Measurements from ENCODE around the gene TRPM1.

The TRPM1 gene

GRCh38 chr15:31101262-31102038 is at the start of gene TRPM1:
TRPM1 (minus strand) TSS chr15:31101725; CDS start chr15:31081355, 20,370 bp downstream.
- H3K4me3 ChIP-seq (ENCODE audit: low read length), result no peak within 1 kb of the TSS
- no peak within 1 kb of the TSS for H3K27ac ChIP-seq (ENCODE audit: low read depth, low read length)
- H3K4me1 ChIP-seq (ENCODE audit: control insufficient read depth, insufficient read depth, low read length), result no peaks in the 10 kb centered on the region
- no peaks in the 10 kb centered on the region for H3K27me3 ChIP-seq (ENCODE audit: control insufficient read depth, insufficient read depth, low read length)
- H3K36me3 ChIP-seq (ENCODE audit: control insufficient read depth, insufficient read depth, low read length), result no peaks in the 10 kb centered on the region
- no peak within 1 kb of the TSS for H3K9ac ChIP-seq (ENCODE audit: low read length)

GRCh38 chr15:31150732-31151231 is 49.3 kb upstream of the TRPM1 start:
- Histone ChIP-seq H3K27ac (ENCODE audit: low read depth, low read length) (no peak overlapping the region), H3K4me3 (ENCODE audit: low read length) (no peak overlapping the region), H3K4me1 (ENCODE audit: control insufficient read depth, insufficient read depth, low read length) (no peaks in the 10 kb centered on the region), H3K9ac (ENCODE audit: low read length) (no peak overlapping the region), H3K36me3 (ENCODE audit: control insufficient read depth, insufficient read depth, low read length) (no peaks in the 10 kb centered on the region), H3K27me3 (ENCODE audit: control insufficient read depth, insufficient read depth, low read length) (no peaks in the 10 kb centered on the region)

- H3K27me3 ChIP-seq (ENCODE audit: control insufficient read depth, insufficient read depth, low read length), result no peaks in the 10 kb centered on the region
- H3K36me3 ChIP-seq (ENCODE audit: control insufficient read depth, insufficient read depth, low read length), result no peaks in the 10 kb centered on the region
Observed at GRCh38 chr15:31149987-31150386, 48.5 kb upstream of the TRPM1 start.

GRCh38 chr15:31149088-31149505 is 47.6 kb upstream of the TRPM1 start:
- no peak overlapping the region for H3K4me3 ChIP-seq (ENCODE audit: low read length)
- H3K4me1 ChIP-seq (ENCODE audit: control insufficient read depth, insufficient read depth, low read length), result no peaks in the 10 kb centered on the region
- H3K27me3 ChIP-seq (ENCODE audit: control insufficient read depth, insufficient read depth, low read length), result no peaks in the 10 kb centered on the region
- H3K36me3 ChIP-seq (ENCODE audit: control insufficient read depth, insufficient read depth, low read length), result no peaks in the 10 kb centered on the region
- no peak overlapping the region for H3K27ac ChIP-seq (ENCODE audit: low read depth, low read length)
- no peak overlapping the region for H3K9ac ChIP-seq (ENCODE audit: low read length)

More at GRCh38 chr15:31149987-31150386, 48.5 kb upstream of the TRPM1 start:
- Histone ChIP-seq H3K9ac (ENCODE audit: low read length) (no peak overlapping the region), H3K4me3 (ENCODE audit: low read length) (no peak overlapping the region), H3K4me1 (ENCODE audit: control insufficient read depth, insufficient read depth, low read length) (no peaks in the 10 kb centered on the region), H3K27ac (ENCODE audit: low read depth, low read length) (no peak overlapping the region)

GRCh38 chr15:31148297-31149087 is 47.0 kb upstream of the TRPM1 start:
- Histone ChIP-seq H3K36me3 (ENCODE audit: control insufficient read depth, insufficient read depth, low read length) (no peaks in the 10 kb centered on the region), H3K9ac (ENCODE audit: low read length) (no peak overlapping the region), H3K27ac (ENCODE audit: low read depth, low read length) (no peak overlapping the region), H3K4me3 (ENCODE audit: low read length) (no peak overlapping the region), H3K27me3 (ENCODE audit: control insufficient read depth, insufficient read depth, low read length) (no peaks in the 10 kb centered on the region), H3K4me1 (ENCODE audit: control insufficient read depth, insufficient read depth, low read length) (no peaks in the 10 kb centered on the region)

- no peaks in the 10 kb centered on the region for H3K36me3 ChIP-seq (ENCODE audit: control insufficient read depth, insufficient read depth, low read length)
- H3K27ac ChIP-seq (ENCODE audit: low read depth, low read length), result no peak overlapping the region
- H3K4me1 ChIP-seq (ENCODE audit: control insufficient read depth, insufficient read depth, low read length), result no peaks in the 10 kb centered on the region
- H3K27me3 ChIP-seq (ENCODE audit: control insufficient read depth, insufficient read depth, low read length), result no peaks in the 10 kb centered on the region
- H3K4me3 ChIP-seq (ENCODE audit: low read length), result no peak overlapping the region
- H3K9ac ChIP-seq (ENCODE audit: low read length), result no peak overlapping the region
Observed at GRCh38 chr15:31147944-31148296, 46.4 kb upstream of the TRPM1 start.

GRCh38 chr15:31147456-31147855 is 45.9 kb upstream of the TRPM1 start:
- Histone ChIP-seq H3K4me3 (ENCODE audit: low read length) (no peak overlapping the region), H3K9ac (ENCODE audit: low read length) (no peak overlapping the region), H3K27me3 (ENCODE audit: control insufficient read depth, insufficient read depth, low read length) (no peaks in the 10 kb centered on the region), H3K27ac (ENCODE audit: low read depth, low read length) (no peak overlapping the region), H3K4me1 (ENCODE audit: control insufficient read depth, insufficient read depth, low read length) (no peaks in the 10 kb centered on the region), H3K36me3 (ENCODE audit: control insufficient read depth, insufficient read depth, low read length) (no peaks in the 10 kb centered on the region)

GRCh38 chr15:31145271-31145911 is 43.9 kb upstream of the TRPM1 start:
- no peak overlapping the region for H3K27ac ChIP-seq (ENCODE audit: low read depth, low read length)
- H3K36me3 ChIP-seq (ENCODE audit: control insufficient read depth, insufficient read depth, low read length), result no peaks in the 10 kb centered on the region
- H3K4me3 ChIP-seq (ENCODE audit: low read length), result no peak overlapping the region
- H3K4me1 ChIP-seq (ENCODE audit: control insufficient read depth, insufficient read depth, low read length), result no peaks in the 10 kb centered on the region
- no peak overlapping the region for H3K9ac ChIP-seq (ENCODE audit: low read length)
- no peaks in the 10 kb centered on the region for H3K27me3 ChIP-seq (ENCODE audit: control insufficient read depth, insufficient read depth, low read length)

- H3K27me3 ChIP-seq (ENCODE audit: control insufficient read depth, insufficient read depth, low read length), result no peaks in the 10 kb centered on the region
- H3K4me1 ChIP-seq (ENCODE audit: control insufficient read depth, insufficient read depth, low read length), result no peaks in the 10 kb centered on the region
- no peaks in the 10 kb centered on the region for H3K36me3 ChIP-seq (ENCODE audit: control insufficient read depth, insufficient read depth, low read length)
- H3K4me3 ChIP-seq (ENCODE audit: low read length), result no peak overlapping the region
- H3K27ac ChIP-seq (ENCODE audit: low read depth, low read length), result no peak overlapping the region
- no peak overlapping the region for H3K9ac ChIP-seq (ENCODE audit: low read length)
Observed at GRCh38 chr15:31141792-31142191, 40.3 kb upstream of the TRPM1 start.

- Histone ChIP-seq H3K27me3 (ENCODE audit: control insufficient read depth, insufficient read depth, low read length) (no peaks in the 10 kb centered on the region), H3K36me3 (ENCODE audit: control insufficient read depth, insufficient read depth, low read length) (no peaks in the 10 kb centered on the region), H3K4me3 (ENCODE audit: low read length) (no peak overlapping the region), H3K9ac (ENCODE audit: low read length) (no peak overlapping the region), H3K27ac (ENCODE audit: low read depth, low read length) (no peak overlapping the region), H3K4me1 (ENCODE audit: control insufficient read depth, insufficient read depth, low read length) (no peaks in the 10 kb centered on the region)
Observed at GRCh38 chr15:31136607-31137328, 35.2 kb upstream of the TRPM1 start.

- Histone ChIP-seq H3K27me3 (ENCODE audit: control insufficient read depth, insufficient read depth, low read length) (no peaks in the 10 kb centered on the region), H3K27ac (ENCODE audit: low read depth, low read length) (no peak overlapping the region), H3K4me3 (ENCODE audit: low read length) (no peak overlapping the region), H3K4me1 (ENCODE audit: control insufficient read depth, insufficient read depth, low read length) (no peaks in the 10 kb centered on the region), H3K36me3 (ENCODE audit: control insufficient read depth, insufficient read depth, low read length) (no peaks in the 10 kb centered on the region), H3K9ac (ENCODE audit: low read length) (no peak overlapping the region)
Observed at GRCh38 chr15:31136016-31136415, 34.5 kb upstream of the TRPM1 start.

GRCh38 chr15:31135523-31135922 is 34.0 kb upstream of the TRPM1 start:
- H3K4me3 ChIP-seq (ENCODE audit: low read length), result no peak overlapping the region
- H3K27me3 ChIP-seq (ENCODE audit: control insufficient read depth, insufficient read depth, low read length), result no peaks in the 10 kb centered on the region
- no peaks in the 10 kb centered on the region for H3K4me1 ChIP-seq (ENCODE audit: control insufficient read depth, insufficient read depth, low read length)
- H3K27ac ChIP-seq (ENCODE audit: low read depth, low read length), result no peak overlapping the region
- no peak overlapping the region for H3K9ac ChIP-seq (ENCODE audit: low read length)
- H3K36me3 ChIP-seq (ENCODE audit: control insufficient read depth, insufficient read depth, low read length), result no peaks in the 10 kb centered on the region
